ENCODE measurements around the gene MTHFD1L. TPM values are rescaled to one million over a fixed set of nuclear protein-coding genes. Genes with fewer than 3 reads are reported as not detected.
A peak's percentile ranks its signal among the peaks of the same experiment; 100 is the strongest.

Gene MTHFD1L
- total and polyA plus RNA-seq, 3 donors from 2014 or later, result 23.4 to 35.3 (median 29.5) TPM

DNA sequence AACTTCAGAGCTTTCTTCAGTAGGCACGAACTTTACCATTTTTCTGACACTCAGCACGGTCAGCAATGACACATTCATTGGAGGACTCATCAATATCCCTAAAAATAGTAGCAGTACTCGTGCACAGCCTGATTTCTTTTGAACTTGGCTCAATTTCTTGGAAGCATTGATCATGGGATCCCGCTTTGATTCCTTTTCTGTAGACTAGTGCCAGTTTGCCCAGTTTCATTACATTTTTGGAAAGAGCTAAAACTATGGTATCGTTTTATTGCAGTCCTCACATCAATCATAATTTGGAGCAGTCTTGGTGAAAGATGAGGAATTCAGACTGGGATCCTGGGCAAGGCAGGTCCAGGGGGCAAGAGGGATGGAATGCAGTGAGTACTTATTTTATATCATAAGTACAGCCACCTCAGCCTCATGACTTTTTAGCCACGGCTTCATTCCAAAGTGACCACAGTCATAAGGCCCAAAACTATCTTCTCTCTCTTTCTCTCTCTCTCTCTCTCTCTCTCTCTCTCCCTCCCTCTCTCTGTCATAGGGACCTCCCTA, 203.3 kb downstream of the MTHFD1L start:
- TF ChIP-seq POLR2A (IDR thresholded peaks at IDR 0.05), result no peak
- TF ChIP-seq CTCF (IDR thresholded peaks at IDR 0.05), result no peak
- 76 to 79% methylated on average over 6 of the region's 6 CpGs for WGBS, 2 donors
- Histone ChIP-seq H3K4me3 (no peak overlapping the region), H3K36me3 (ENCODE audit: low read depth, missing control alignments) (no peaks in the 10 kb centered on the region), H3K27ac (peak overlapping the region in 1 of 2 donors; percentile 74), H3K9me3 (no peaks in the 10 kb centered on the region), H3K27me3 (no peaks in the 10 kb centered on the region), H3K4me1 (peaks cover 26% of the 10 kb centered on the region)
- no peak for DNase-seq
- intact Hi-C loops (cut with DNase I; ENCODE audit: low total_unique reads), result no loop called here

DNA sequence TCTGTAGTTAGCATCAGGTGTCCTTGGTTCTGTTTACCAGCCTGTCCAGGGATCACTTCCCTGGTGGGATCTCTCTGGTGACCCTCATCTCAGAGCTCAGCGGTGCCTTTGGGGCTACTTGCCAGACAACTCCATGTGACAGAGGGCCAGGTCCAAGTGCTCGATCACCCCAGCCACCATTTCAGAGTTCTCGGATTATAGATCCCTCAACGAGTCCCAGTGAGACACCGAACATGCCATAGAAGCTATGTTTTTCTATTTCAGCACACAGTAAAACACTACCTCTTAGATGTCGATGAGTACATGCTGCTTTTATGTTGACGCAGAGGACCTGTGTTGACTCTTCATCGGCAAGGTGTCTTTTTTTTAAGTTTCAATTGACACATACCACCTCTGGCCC, 204.1 kb downstream of the MTHFD1L start:
- H3K27ac ChIP-seq, result peak overlapping the region in 1 of 2 donors; percentile 74
- H3K9me3 ChIP-seq, result no peaks in the 10 kb centered on the region
- intact Hi-C loops (cut with DNase I; ENCODE audit: low total_unique reads), result no loop called here
- DNase-seq, result no peak
- no peak for TF ChIP-seq CTCF (IDR thresholded peaks at IDR 0.05)
- TF ChIP-seq POLR2A (IDR thresholded peaks at IDR 0.05), result no peak
- no peaks in the 10 kb centered on the region for H3K27me3 ChIP-seq
- H3K4me1 ChIP-seq, result peaks cover 26% of the 10 kb centered on the region
- H3K36me3 ChIP-seq (ENCODE audit: low read depth, missing control alignments), result no peaks in the 10 kb centered on the region
- 95 to 99% methylated on average over 8 of the region's 8 CpGs for WGBS, 2 donors
- no peak overlapping the region for H3K4me3 ChIP-seq

DNA sequence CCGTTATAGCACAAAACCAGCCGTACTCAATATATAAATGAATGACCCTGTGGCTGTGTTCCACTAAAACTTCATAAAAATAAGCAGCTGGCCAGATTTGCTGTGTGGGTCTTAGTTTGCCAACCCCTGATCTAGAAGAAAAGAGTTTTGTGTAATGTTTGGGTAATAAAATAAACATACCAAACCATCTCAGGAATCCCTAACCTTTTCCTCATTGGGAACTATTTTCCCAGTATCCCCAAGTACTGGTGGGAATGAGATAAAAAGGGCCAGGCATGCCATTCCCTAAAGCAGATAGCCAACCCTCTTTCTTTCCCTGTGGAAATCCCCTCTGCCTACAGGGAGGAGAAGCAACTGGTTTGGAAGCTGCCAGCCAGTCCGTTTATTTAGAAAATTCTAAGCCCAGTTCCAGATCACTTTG, 205.1 kb downstream of the MTHFD1L start:
- Histone ChIP-seq H3K9me3 (no peaks in the 10 kb centered on the region), H3K4me3 (no peak overlapping the region), H3K27ac (peak overlapping the region in 1 of 2 donors; percentile 67), H3K36me3 (ENCODE audit: low read depth, missing control alignments) (no peaks in the 10 kb centered on the region), H3K27me3 (no peaks in the 10 kb centered on the region), H3K4me1 (peaks cover 26% of the 10 kb centered on the region)
- TF ChIP-seq CTCF (IDR thresholded peaks at IDR 0.05) (no peak), POLR2A (IDR thresholded peaks at IDR 0.05) (no peak)
- intact Hi-C loops (cut with DNase I; ENCODE audit: low total_unique reads), result no loop called here
- whole genome bisulfite sequencing, 2 donors, result 56 to 61% methylated on average over 3 of the region's 3 CpGs
- no peak for DNase-seq

DNA sequence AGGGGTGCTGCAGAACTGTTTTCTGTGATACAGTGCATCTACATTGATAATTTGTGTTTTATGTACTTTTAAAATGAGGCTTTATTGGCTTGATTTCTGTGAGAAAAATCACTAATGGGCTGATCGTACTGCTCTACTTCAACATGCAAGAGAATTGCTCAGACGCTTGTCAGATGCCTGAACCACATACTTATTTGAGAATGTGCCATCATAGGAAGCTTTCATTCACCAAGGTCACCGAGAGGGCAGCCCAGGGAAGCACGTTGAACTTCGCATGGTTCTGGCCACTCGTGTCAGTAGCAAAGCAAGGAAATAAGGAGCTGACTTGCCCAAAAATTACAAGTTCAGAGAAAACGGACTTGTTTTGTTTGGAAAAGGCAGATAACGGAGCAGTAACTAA, 205.8 kb downstream of the MTHFD1L start:
- TF ChIP-seq POLR2A (IDR thresholded peaks at IDR 0.05), result no peak
- TF ChIP-seq CTCF (IDR thresholded peaks at IDR 0.05), result no peak
- 33 to 40% methylated on average over 8 of the region's 8 CpGs for WGBS, 2 donors
- no peak overlapping the region for H3K4me3 ChIP-seq
- H3K27ac ChIP-seq, result peak overlapping the region in 1 of 2 donors; percentile 67
- H3K27me3 ChIP-seq, result no peaks in the 10 kb centered on the region
- intact Hi-C loops (cut with DNase I; ENCODE audit: low total_unique reads), result no loop called here
- peak; percentile 76 for DNase-seq
- H3K4me1 ChIP-seq, result peaks cover 26% of the 10 kb centered on the region
- no peaks in the 10 kb centered on the region for H3K36me3 ChIP-seq (ENCODE audit: low read depth, missing control alignments)
- H3K9me3 ChIP-seq, result no peaks in the 10 kb centered on the region

GRCh38 chr6:151073146-151073545, 207.6 kb downstream of the MTHFD1L start:
- Histone ChIP-seq H3K4me1 (peaks cover 20% of the 10 kb centered on the region), H3K36me3 (ENCODE audit: low read depth, missing control alignments) (no peaks in the 10 kb centered on the region), H3K4me3 (no peak overlapping the region), H3K27ac (peak overlapping the region in 1 of 2 donors; percentile 37), H3K27me3 (no peaks in the 10 kb centered on the region), H3K9me3 (no peaks in the 10 kb centered on the region)
- DNase-seq, result no peak
- intact Hi-C loops (cut with DNase I; ENCODE audit: low total_unique reads), result no loop called here
- no peak for TF ChIP-seq POLR2A (IDR thresholded peaks at IDR 0.05)
- TF ChIP-seq CTCF (IDR thresholded peaks at IDR 0.05), result no peak
- 56 to 66% methylated on average over 4 of the region's 4 CpGs for WGBS, 2 donors
